Right kidney (tissue), 1 donor: ENCODE data around the gene ETNK2.

ENCODE experiments used
- DNase-seq: peaks from one replicate; pipeline ENCODE4 v3.0.0-alpha.2; 2016

The ETNK2 gene

GRCh38 chr1:204149107-204149506 lies 2.7 kb downstream of the ETNK2 start:
- DNase-seq = no peak

- DNase-seq = no peak
These were observed 4.1 kb downstream of the ETNK2 start for GRCh38 chr1:204147406-204148383.

- no peak for DNase-seq
These were observed 4.9 kb downstream of the ETNK2 start for GRCh38 chr1:204146965-204147364.

- DNase-seq = no peak
These were observed 5.5 kb downstream of the ETNK2 start for GRCh38 chr1:204146309-204146708.

GRCh38 chr1:204145033-204145504 lies 6.8 kb downstream of the ETNK2 start:
- no peak for DNase-seq

- no peak for DNase-seq
These were observed 8.4 kb downstream of the ETNK2 start for GRCh38 chr1:204143276-204144041.

- no peak for DNase-seq
These were observed 9.5 kb downstream of the ETNK2 start for GRCh38 chr1:204142032-204142974.

GRCh38 chr1:204141131-204141530 lies 10.7 kb downstream of the ETNK2 start:
- DNase-seq = no peak

- no peak for DNase-seq
These were observed 11.9 kb downstream of the ETNK2 start for GRCh38 chr1:204139952-204140351.

- DNase-seq = no peak
These were observed 12.8 kb downstream of the ETNK2 start for GRCh38 chr1:204139088-204139487.

- no peak for DNase-seq
These were observed 15.0 kb downstream of the ETNK2 start for GRCh38 chr1:204136814-204137213.

GRCh38 chr1:204134103-204134502 lies 17.7 kb downstream of the ETNK2 start:
- DNase-seq = no peak

GRCh38 chr1:204132718-204133117 lies 19.1 kb downstream of the ETNK2 start:
- DNase-seq = no peak

- no peak for DNase-seq
These were observed 19.9 kb downstream of the ETNK2 start for GRCh38 chr1:204131978-204132377.

- no peak for DNase-seq
These were observed 20.6 kb downstream of the ETNK2 start for GRCh38 chr1:204130981-204131892.

GRCh38 chr1:204130178-204130577 lies 21.7 kb downstream of the ETNK2 start:
- no peak for DNase-seq

- peak; percentile 63 for DNase-seq
These were observed 22.6 kb downstream of the ETNK2 start for GRCh38 chr1:204128964-204129896.

GRCh38 chr1:204128464-204128963 lies 23.3 kb downstream of the ETNK2 start:
- DNase-seq = no peak

GRCh38 chr1:204127597-204128242 lies 24.1 kb downstream of the ETNK2 start:
- DNase-seq = peak; percentile 50
